Measurements from ENCODE around the gene FAS.
A peak's percentile ranks its signal among the peaks of the same experiment; 100 is the strongest.
"Not testable (repeated sequence)": the region's sequence is repeated elsewhere in the genome, so short reads cannot be mapped to it uniquely, and the experiment has no call there.

The FAS gene

DNA sequence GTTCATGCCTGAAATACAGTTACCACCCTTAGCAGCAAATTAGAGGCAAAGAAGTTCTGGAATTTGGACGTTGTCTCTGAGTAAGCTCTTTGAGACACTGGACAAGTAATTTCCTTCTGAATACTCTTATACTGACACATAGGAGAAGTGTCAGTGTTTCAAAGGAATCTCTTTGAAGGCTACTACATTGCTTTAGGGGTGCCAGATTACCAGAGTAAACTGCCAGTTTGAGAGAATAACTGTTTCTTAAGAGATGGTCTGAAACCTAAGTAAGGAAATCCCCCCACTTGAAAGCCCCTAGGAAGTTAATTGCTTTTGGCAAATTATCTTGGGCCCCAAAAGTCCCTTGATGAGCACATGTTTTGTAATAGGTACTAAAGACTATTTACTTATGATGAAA, 3.4 kb downstream of the FAS start:
- FAIRE-seq = no peak

DNA sequence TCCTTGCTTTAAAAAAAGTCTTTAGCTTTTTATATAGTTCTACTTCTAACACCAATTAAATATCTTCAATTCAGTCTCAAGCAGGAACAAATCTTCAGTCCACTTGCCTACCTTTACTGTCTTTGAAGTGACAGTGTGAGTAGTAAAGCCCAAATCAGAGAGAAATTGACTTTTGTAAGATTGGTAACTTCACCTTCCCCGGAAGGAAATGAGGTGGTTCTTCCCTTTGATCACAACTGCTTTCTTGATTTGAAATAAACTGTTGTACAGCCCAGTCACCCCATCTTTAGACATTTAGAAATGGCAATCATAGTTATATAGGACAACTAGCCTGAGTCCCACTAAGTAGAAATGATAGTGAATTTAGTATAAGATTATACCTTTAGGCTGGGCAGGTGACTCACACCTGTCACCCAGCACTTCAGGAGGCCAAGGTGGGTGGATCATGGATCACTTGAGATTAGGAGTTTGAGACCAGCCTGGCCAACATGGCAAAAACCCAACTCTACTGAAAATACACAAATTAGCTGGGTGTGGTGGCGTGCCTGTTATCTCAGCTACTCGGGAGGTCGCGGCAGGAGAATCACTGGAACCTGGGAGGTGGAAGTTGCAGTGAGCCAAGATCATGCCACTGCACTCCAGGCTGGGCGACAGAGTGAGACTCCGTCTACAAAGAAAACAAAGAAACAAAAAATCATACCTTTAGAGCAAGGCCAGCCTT, 4.7 kb downstream of the FAS start:
- peak; percentile 23 for FAIRE-seq

DNA sequence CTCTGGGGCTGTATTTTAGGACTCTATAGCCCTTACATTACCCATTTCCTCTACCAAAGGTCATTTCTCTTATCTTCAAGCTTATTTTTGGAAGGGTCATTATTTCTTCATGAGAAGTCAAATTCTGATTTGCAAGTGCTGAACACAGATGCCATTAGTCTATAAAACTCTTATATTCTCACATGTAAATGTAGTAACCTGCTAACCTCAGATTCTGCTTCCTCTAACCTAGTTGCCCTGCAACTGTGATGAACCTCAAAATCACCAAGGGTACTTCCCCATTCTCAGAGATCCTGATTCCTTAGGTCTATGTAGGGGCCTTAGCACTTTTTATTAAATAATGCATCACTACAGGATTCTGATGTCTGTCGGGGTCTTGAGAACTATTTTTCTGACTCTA, 6.3 kb downstream of the FAS start:
- no peak for FAIRE-seq

DNA sequence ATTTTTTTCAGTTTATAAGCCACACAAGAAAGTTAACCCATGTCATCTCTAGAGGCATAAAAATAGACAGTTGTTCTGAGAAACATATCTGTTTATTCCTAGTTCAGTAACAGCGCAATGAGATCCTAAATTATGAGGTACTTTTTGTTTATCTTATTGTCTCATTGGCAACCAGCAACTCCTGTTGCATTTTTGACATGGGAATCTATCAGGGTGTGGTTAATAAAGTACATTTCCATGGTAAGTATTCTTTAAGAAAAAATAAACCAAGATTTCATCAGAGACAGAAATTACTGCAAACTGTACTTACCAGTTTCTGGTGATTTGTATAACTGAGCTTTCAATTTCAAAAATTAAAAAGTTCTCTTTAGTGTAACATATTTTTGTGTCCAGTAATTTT, 9.0 kb downstream of the FAS start:
- FAIRE-seq = peak; percentile 12

DNA sequence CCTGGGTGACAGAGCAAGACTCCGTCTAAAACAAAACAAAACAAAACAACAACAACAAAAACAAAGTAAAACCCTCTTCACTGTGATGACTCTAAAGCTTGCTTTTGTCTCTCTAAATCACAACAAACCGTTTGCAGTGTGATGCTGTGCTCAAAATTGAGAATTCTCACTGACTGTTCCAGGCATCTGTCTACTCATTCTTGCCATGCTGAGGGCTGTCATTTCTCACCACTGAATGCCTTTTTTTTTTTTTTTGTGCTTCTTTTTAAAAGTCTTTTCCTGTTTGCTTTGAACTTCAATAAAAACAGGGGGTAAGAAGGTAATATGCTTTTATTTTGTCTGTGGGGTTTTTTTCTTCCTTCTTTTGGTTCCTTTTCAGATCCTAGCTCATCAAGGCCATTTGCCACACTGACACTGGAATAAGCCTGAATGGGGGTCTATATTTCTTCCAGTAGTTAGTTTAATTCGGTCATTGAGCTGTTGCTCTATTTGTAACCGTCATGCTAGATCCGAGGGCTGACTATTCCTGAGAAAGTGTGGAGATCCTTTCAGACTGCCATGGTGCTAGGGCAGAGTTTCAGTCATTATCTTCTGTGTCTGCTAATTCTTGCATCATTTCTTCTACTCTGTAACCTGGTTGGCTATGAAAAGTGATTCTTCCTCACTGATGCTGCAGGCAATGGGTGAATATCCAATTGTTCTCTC, 10.6 kb downstream of the FAS start:
- FAIRE-seq = no peak

DNA sequence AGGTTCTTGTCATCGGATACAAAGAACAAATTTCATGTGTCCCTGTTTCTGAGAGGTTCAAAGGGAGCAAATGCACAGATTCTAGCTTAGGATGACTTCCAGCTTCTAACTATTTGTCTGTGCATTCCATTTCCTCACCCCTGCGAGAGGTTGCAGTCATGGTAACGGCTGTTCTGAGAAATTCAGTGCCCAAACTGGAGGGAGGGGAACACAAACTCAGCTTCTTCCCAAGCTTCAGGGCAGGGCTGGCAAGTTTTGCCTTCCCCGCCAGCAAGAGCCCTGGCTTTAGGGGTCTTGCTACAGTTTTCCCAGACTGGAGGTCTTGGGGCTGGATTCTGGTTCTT, 11.1 kb downstream of the FAS start:
- no peak for FAIRE-seq

DNA sequence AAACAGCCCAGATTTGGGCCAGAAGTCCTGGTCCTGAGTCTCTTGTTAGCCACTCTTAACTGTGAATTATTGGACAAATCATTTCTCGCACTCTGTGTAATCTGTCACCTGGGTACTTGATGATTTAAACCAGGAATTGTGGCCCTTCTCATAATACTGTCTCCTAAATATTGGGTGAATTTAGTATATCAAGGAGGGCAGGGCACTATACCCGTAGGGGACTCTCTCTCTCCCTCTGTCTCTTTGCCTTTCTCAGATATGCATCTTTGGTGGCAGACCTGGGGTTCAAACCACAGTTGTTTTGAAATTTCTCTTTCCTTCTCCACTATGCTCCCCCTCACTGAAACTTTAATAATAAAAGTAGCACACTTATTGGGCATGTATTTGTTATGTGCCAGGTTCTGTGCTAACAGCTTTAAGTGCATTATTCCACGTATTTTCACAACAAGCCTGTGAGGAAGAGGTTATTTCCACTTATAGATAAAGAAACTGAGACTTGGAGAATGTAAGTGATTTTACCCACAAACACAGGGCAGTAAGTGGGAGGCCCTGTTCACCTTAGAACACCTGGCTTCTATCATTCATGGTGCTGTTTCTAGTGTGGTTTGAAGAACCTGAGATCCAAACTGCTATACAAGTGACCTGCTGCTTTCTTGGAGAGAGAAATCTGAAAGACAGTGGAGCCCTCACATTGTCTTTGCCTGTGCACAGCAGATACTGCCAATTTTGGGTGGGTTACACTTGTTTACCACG, 11.8 kb downstream of the FAS start:
- FAIRE-seq = no peak

DNA sequence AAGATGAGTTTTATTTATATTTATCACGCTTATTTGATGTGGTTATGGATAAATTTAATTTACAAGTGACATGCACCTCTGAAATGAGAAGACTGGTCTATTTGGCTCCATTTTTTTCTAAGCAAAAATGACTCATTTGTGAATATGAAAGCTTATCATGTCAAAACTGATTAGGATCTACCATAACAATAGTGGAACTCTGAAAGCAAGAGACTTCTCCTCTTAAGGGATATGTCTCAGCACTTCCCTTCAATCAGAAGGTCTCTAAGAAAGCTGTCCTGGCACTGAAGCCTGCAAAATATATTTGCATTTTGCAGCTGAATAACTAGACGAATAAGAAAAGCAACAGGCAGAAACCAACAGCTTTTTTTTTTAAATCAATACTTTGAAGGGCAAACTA, 12.7 kb downstream of the FAS start:
- FAIRE-seq = no peak

DNA sequence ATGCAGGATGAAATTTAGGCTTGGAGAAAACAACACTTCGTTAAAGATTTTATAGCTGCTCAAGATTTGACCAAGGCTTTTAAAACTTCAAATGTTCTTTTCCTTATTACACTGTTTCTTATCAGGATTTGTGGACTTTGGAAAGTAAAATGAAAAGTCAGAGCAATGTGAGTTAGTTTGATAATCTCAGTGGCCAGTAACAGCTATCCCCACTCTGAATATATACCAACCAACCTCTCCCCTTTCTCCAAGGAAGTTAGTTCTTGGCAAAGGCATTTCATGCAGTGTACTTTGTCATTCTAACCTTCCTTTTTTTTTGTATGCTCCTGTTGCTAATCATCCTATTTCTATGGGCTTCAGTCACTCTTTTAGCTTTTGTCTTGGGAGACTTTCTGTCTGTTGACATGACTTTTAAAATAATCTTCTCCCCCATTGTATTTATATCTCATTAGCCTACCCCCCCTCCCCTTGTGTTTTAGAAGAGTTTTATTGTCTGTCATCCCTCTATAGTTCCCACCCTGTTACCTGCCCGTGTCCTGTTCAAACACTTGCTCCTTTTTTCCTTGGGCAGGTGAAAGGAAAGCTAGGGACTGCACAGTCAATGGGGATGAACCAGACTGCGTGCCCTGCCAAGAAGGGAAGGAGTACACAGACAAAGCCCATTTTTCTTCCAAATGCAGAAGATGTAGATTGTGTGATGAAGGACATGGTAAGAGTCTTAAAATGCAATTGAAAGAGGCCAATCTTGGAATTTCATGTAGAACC, 16.7 kb downstream of the FAS start:
- no peak for FAIRE-seq

DNA sequence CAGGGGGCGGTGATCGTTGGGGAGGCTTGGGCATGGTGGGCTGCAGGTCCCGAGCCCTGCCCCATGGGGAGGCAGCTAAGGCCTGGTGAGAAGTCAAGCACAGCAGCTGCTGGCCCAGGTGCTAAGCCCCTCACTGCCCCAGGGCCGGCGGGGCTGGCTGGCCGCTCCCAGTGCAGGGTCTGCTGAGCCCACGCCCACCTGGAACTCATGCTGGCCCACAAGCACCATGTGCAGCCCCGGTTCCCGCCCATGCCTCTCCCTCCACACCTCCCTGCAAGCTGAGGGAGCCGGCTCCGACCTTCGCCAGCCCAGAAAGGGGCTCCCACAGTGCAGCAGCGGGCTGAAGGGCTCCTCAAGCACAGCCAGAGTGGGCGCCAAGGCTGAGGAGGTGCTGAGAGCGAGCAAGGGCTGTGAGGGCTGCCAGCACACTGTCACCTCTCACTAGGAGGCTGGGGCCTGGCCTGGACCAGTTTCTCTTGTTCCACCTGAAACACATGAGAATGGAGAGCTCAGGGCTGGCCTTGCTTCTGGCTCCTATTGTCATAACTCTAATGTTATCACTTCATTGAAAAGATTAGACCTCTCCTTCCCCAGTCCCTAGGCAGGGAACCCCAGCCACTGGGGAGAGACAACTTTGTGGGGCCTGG, 28.2 kb downstream of the FAS start:
- not testable (repeated sequence) for FAIRE-seq

DNA sequence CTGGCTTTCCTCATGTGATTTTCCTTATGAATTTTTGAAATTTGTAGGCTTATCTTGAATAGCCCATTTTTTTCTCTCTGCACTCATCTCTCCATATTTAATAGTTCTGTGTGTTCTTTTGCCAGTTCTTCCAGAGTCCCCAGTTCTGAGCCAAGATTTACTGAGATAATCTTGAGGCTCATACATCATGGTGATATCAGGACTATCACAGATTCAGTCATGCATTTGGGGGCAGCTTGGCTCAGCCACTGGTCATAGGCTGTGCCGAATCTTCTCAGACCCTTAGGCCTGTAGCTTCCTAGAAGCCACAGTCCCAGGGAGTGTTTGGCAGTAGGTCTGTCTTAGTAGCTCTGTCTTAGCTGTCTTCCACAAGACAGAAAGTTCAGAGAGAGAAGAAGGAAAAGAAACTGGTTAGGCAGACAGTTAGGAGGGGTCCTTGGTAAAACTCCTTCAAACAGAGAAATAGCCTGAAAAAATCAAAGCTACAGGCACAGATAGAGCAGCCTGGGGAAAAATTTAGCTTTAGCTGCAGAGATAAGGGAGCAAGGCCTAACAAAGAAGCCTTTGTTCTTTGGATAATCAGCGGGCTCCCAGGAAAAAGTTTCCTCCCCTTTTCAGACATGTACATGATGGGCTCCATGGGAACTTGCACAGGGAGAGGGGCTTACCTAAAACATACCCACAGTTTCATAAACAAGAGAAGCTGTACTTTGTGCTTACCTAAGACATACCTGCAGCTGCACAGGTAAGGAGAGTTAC, 29.1 kb downstream of the FAS start:
- no peak for FAIRE-seq

DNA sequence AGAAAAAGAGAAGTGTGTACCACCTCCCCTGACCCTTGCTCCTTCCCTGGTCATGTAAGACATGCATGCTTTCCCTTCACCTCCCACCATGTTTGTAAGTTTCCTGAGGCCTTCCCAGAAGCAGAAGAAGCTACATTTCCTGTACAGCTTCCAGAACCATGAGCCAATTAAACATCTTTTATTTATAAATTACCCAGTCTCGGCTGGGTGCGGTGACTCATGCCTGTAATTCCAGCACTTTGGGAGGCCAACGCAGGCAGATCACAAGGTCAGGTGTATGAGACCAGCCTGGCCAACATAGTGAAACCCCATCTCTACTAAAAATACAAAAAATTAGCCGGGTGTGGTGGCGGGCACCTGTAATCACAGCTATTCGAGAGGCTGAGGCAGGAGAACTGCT, 30.9 kb downstream of the FAS start:
- not testable (repeated sequence) for FAIRE-seq

DNA sequence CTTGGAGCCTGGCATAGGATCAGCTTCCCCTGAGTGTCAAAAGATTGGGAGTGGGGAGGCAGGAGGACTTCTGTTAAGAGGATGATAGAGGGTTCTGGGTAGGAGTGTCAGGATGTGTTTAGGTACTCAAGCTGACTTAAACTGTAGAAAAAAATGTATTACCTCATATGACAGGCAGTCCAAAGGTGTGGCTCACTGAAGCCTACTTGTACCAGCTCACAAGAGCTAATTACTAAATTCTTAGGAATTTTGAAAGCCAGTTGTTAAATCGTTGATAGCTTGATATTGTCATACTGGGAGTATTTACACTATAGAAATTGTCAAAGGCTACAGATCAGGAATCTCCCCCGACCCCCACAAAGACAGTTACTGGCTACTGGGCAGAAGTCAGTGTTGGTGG, 32.1 kb downstream of the FAS start:
- no peak for FAIRE-seq

DNA sequence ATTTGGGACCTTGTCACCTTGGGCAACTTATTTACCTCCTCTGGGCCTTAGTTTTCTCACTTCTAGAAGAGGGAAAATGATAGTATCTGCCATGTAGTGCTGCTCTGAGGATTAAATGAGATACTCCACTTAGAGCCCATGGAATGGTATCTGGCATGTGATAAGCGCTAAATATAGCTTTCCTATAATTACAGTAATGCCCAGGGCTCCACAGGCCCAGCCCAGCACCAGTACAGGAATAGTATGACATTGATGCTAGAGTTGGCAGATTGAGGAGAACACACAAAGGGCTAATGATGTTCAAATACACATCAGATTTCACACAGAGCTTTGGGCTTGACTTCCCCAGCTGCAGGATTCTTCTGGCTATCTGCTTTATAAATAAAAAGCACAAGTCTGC, 34.9 kb downstream of the FAS start:
- no peak for FAIRE-seq

DNA sequence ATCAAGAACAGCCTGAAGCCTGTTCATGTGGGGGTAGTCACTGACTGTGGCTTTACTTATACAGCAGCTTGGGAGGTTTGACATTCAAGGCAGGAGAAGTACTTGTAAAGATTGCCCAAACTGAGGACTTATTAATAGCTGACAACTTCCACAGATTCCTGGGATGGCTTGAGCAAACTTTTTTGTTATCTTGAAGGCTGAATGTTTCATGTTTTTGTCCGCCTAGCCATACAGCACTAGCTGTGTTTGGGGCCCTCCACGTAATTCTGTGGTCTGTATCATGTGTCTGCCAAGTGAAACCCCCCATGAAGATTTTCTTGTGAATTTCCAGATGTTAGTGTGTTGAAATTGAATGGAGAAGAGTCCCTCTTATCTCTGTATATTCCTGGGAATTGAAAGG, 38.6 kb downstream of the FAS start:
- FAIRE-seq = no peak

DNA sequence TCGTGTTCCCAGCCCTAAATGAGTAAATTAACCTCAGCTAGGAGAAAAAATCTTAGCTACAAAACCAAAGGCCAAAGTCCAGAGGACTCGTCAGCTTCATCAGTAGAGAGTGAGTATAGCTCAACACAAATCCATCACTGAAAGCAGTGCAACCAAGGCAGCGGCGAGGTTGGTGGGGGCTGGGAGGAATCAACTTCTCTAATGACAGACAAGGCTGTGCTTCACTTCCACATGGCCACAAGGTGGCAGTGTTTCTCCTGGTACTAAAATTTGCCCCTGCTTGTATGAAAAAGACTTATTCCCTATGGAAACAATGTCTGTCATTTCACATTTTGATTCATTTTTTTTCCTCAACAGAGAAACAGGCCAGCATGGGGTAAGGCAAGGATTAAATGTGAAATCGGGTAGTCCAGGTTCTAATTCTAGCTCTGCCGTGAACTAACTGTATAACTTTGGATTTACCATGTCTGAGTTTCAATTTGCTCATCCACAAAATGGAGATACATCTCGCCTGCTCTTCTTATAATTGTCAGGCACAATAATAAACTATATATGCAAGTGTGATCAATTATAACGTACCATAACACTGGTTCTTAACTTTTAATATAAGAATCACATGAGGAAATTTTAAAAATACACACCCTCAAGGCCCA, 39.3 kb downstream of the FAS start:
- FAIRE-seq = peak; percentile 39

DNA sequence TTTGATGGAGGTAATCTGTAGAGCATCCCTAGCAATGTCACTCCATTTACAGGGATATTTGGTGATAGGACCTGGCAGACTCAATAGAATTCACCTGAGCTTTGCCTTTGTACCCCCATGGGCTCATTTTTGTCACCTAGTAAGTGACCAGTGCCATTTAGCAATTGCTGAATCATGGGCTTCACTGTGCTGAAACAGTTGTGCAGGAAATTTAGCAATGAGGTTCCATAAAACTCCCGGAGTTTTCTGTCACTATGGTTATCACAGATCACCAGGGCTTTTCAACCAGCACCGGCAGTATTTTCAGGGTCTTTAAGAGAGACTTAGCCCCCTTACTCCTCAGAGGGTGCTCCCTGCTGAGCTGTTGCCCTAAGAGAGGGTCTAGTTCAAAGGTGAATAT, 40.2 kb downstream of the FAS start:
- FAIRE-seq = no peak

DNA sequence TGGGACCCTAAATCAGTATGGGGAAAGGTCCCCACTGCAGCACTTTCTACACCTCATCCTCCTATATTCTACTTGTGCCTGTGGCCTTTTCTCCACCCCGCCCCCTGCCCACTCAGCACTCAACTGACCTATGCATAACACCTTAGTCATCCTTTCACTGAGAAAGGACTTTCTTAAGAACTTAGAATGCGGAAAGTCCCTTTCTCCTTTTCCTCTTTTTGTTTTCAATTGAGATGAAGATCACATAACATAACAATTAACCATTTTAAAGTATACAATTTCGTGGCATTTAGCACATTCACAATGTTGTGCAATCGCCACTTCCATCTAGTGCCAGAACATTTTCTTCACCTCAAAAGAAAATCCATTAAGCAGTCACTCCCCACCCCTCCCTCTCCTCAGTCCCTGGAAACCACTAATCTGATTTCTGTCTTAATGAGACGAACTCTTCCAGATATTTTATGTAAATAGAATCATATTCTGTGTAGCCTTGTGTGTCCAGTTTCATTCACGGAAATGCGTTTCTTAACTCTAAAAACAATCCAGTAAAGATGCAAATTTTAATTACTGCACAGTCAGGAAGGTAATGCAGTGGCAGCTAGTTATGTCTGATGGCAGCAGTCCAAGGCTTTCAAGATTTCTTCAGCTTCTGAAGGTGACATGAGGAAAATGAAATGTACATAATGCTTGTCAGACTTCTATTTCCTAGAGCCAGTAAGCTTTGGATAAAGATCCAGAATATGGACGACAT, 41.7 kb downstream of the FAS start:
- FAIRE-seq = no peak

DNA sequence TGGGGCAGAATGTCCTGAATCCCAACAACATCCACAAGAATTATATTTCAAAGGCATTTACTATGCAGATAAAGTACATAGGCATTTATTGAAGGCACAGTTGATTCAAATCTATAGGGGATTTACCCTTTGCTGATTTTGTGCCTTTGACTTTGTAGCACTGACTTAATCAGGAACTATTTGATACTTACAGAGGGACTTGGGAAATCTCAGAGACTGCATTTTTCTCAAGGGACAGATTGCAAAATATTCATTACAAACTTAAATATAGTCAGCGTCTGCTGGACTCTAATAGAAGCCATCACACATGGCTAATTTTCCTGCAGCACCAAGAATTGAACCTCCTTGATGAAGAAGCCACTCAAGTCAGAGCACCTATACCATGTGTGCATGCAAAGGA, 44.9 kb downstream of the FAS start:
- FAIRE-seq = no peak

DNA sequence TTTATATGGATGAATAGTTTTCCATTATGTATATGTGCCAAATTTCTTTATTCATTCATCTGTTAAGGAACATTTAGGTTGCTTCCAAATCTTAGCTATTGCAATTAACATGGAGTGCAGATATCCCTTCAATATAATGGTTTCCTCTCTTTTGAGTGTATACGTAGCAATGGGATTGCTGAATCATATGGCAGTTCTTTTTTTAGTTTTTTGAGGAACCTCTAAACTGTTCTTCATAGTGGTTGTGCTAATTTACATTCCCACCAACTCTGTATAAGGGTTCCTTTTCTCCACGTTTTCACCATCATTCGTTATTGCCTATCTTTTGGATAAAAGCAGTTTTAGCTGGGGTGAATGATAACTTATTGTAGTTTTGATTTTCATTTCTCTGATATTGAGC, 46.5 kb downstream of the FAS start:
- FAIRE-seq = no peak

DNA sequence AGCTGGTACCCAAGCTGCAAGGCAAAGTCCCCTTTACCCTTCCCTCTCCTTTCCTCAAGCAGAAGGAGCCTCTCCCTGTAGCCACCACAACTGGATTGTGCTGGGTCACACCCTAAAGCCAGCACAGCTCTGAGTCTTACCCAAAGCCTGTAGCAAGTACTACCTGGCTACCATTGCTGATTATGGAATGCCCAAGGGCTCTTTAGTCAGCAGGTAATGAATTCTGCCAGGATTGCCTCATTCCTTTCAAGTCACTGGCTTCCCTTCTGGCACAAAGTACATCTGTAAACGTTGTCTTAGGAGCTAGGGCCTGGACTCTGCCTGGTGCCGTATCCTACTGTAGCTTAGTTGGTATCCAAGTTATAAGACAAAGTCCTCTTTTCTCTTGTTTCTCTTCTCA, 52.0 kb downstream of the FAS start:
- FAIRE-seq = no peak

Measured in endometrium (tissue), 2 donors.